Measurements from ENCODE around the gene S100A6.
"Not testable (repeated sequence)": the region's sequence is repeated elsewhere in the genome, so short reads cannot be mapped to it uniquely, and the experiment has no call there.

S100A6 gene

GRCh38 chr1:153526132-153526543 lies 9.7 kb downstream of the S100A6 start:
- Histone ChIP-seq H3K4ac (ENCODE audit: low read depth, low read length) (no peak overlapping the region), H2BK5ac (ENCODE audit: low read depth, low read length, poor library complexity) (no peak overlapping the region), H3K27ac (ENCODE audit: low read depth, low read length) (no peak overlapping the region), H3K14ac (ENCODE audit: low read length) (no peak overlapping the region), H2BK12ac (ENCODE audit: low read length) (no peak overlapping the region), H3K9ac (ENCODE audit: low read length) (no peak overlapping the region), H3K36me3 (ENCODE audit: control insufficient read depth in 1 of 2, insufficient read depth in 2 of 2, low read length in 2 of 2) (no peaks in the 10 kb centered on the region), H2AFZ (ENCODE audit: insufficient read depth, low read length, poor library complexity) (no peak overlapping the region), H3K27me3 (ENCODE audit: insufficient read depth, low read length) (no peaks in the 10 kb centered on the region), H4K8ac (ENCODE audit: low read depth, low read length) (peak overlapping the region; percentile 2), H3K4me3 (ENCODE audit: low read depth, low read length) (no peak overlapping the region), H4K91ac (ENCODE audit: low read depth, low read length) (peak overlapping the region; percentile 55), H3K79me1 (ENCODE audit: low read length) (peaks cover 6% of the 10 kb centered on the region), H3K18ac (ENCODE audit: low read length) (no peak overlapping the region), H4K12ac (ENCODE audit: low read depth, low read length) (no peak overlapping the region), H3K4me1 (ENCODE audit: control insufficient read depth in 1 of 2, insufficient read depth in 2 of 2, low read length in 2 of 2) (peaks cover 18 to 20% of the 10 kb centered on the region in 2 experiments), H2BK120ac (ENCODE audit: insufficient read depth, low read length, poor library complexity) (no peak overlapping the region), H3K9me3 (ENCODE audit: insufficient read depth, low read depth, low read length) (no peaks in the 10 kb centered on the region), H3K79me2 (ENCODE audit: control insufficient read depth, insufficient read depth, low read length, poor library complexity) (no peaks in the 10 kb centered on the region), H3K4me2 (ENCODE audit: low read length) (no peak overlapping the region), H2AK5ac (ENCODE audit: low read length) (no peak overlapping the region), H3K23ac (ENCODE audit: low read length) (no peak overlapping the region)
- WGBS (ENCODE audit: extremely low coverage, insufficient coverage, insufficient read length), result no CpG with 5 or more reads among the region's 8 CpGs
- no peak for DNase-seq

GRCh38 chr1:153525088-153525728 lies 10.6 kb downstream of the S100A6 start:
- Histone ChIP-seq H2AK5ac (ENCODE audit: low read length) (no peak overlapping the region), H3K36me3 (ENCODE audit: control insufficient read depth in 1 of 2, insufficient read depth in 2 of 2, low read length in 2 of 2) (no peaks in the 10 kb centered on the region), H2AFZ (ENCODE audit: insufficient read depth, low read length, poor library complexity) (no peak overlapping the region), H3K4ac (ENCODE audit: low read depth, low read length) (no peak overlapping the region), H2BK5ac (ENCODE audit: low read depth, low read length, poor library complexity) (no peak overlapping the region), H4K91ac (ENCODE audit: low read depth, low read length) (no peak overlapping the region), H3K9ac (ENCODE audit: low read length) (no peak overlapping the region), H3K4me1 (ENCODE audit: control insufficient read depth in 1 of 2, insufficient read depth in 2 of 2, low read length in 2 of 2) (peaks cover 24% of the 10 kb centered on the region in 2 experiments), H2BK12ac (ENCODE audit: low read length) (peak overlapping the region; percentile 21), H3K4me2 (ENCODE audit: low read length) (no peak overlapping the region), H4K8ac (ENCODE audit: low read depth, low read length) (no peak overlapping the region), H2BK120ac (ENCODE audit: insufficient read depth, low read length, poor library complexity) (no peak overlapping the region), H3K4me3 (ENCODE audit: low read depth, low read length) (no peak overlapping the region), H3K14ac (ENCODE audit: low read length) (no peak overlapping the region), H3K18ac (ENCODE audit: low read length) (no peak overlapping the region), H3K79me2 (ENCODE audit: control insufficient read depth, insufficient read depth, low read length, poor library complexity) (peaks cover 2% of the 10 kb centered on the region), H3K27me3 (ENCODE audit: insufficient read depth, low read length) (no peaks in the 10 kb centered on the region), H3K9me3 (ENCODE audit: insufficient read depth, low read depth, low read length) (no peaks in the 10 kb centered on the region), H3K23ac (ENCODE audit: low read length) (no peak overlapping the region), H3K27ac (ENCODE audit: low read depth, low read length) (no peak overlapping the region), H4K12ac (ENCODE audit: low read depth, low read length) (no peak overlapping the region), H3K79me1 (ENCODE audit: low read length) (peaks cover 10% of the 10 kb centered on the region)
- DNase-seq, result peak; percentile 75 to 76
- no CpG with 5 or more reads among the region's 3 CpGs for WGBS (ENCODE audit: extremely low coverage, insufficient coverage, insufficient read length)

- not testable (repeated sequence) for H2BK120ac ChIP-seq (ENCODE audit: insufficient read depth, low read length, poor library complexity); H4K91ac ChIP-seq (ENCODE audit: low read depth, low read length); H3K18ac ChIP-seq (ENCODE audit: low read length); H3K27ac ChIP-seq (ENCODE audit: low read depth, low read length); H3K27me3 ChIP-seq (ENCODE audit: insufficient read depth, low read length); H3K36me3 ChIP-seq (ENCODE audit: control insufficient read depth in 1 of 2, insufficient read depth in 2 of 2, low read length in 2 of 2); H2BK12ac ChIP-seq (ENCODE audit: low read length); H3K4me3 ChIP-seq (ENCODE audit: low read depth, low read length); H3K14ac ChIP-seq (ENCODE audit: low read length); H3K9me3 ChIP-seq (ENCODE audit: insufficient read depth, low read depth, low read length); H2BK5ac ChIP-seq (ENCODE audit: low read depth, low read length, poor library complexity); H3K23ac ChIP-seq (ENCODE audit: low read length); H2AK5ac ChIP-seq (ENCODE audit: low read length); H3K9ac ChIP-seq (ENCODE audit: low read length); H4K12ac ChIP-seq (ENCODE audit: low read depth, low read length); DNase-seq; H3K4me2 ChIP-seq (ENCODE audit: low read length); H3K79me1 ChIP-seq (ENCODE audit: low read length); H4K8ac ChIP-seq (ENCODE audit: low read depth, low read length); H3K79me2 ChIP-seq (ENCODE audit: control insufficient read depth, insufficient read depth, low read length, poor library complexity); H3K4ac ChIP-seq (ENCODE audit: low read depth, low read length); H2AFZ ChIP-seq (ENCODE audit: insufficient read depth, low read length, poor library complexity)
- H3K4me1 ChIP-seq (ENCODE audit: control insufficient read depth in 1 of 2, insufficient read depth in 2 of 2, low read length in 2 of 2), result peaks cover 24% of the 10 kb centered on the region in 2 experiments
- WGBS (ENCODE audit: extremely low coverage, insufficient coverage, insufficient read length), result no CpG with 5 or more reads among the region's 14 CpGs
Measured at GRCh38 chr1:153522353-153523048, 13.3 kb downstream of the S100A6 start.

- not testable (repeated sequence) for H3K18ac ChIP-seq (ENCODE audit: low read length); H3K4me2 ChIP-seq (ENCODE audit: low read length); H3K79me1 ChIP-seq (ENCODE audit: low read length); H4K91ac ChIP-seq (ENCODE audit: low read depth, low read length); H3K4me3 ChIP-seq (ENCODE audit: low read depth, low read length); H3K36me3 ChIP-seq (ENCODE audit: control insufficient read depth in 1 of 2, insufficient read depth in 2 of 2, low read length in 2 of 2); H2AK5ac ChIP-seq (ENCODE audit: low read length); H3K27me3 ChIP-seq (ENCODE audit: insufficient read depth, low read length); H4K8ac ChIP-seq (ENCODE audit: low read depth, low read length); H3K9me3 ChIP-seq (ENCODE audit: insufficient read depth, low read depth, low read length); H2BK120ac ChIP-seq (ENCODE audit: insufficient read depth, low read length, poor library complexity); H2AFZ ChIP-seq (ENCODE audit: insufficient read depth, low read length, poor library complexity); H3K23ac ChIP-seq (ENCODE audit: low read length); H3K14ac ChIP-seq (ENCODE audit: low read length); H3K79me2 ChIP-seq (ENCODE audit: control insufficient read depth, insufficient read depth, low read length, poor library complexity); H3K9ac ChIP-seq (ENCODE audit: low read length); H2BK12ac ChIP-seq (ENCODE audit: low read length); H3K4ac ChIP-seq (ENCODE audit: low read depth, low read length); H2BK5ac ChIP-seq (ENCODE audit: low read depth, low read length, poor library complexity); DNase-seq; H3K27ac ChIP-seq (ENCODE audit: low read depth, low read length); H4K12ac ChIP-seq (ENCODE audit: low read depth, low read length)
- no CpG with 5 or more reads among the region's 37 CpGs for WGBS (ENCODE audit: extremely low coverage, insufficient coverage, insufficient read length)
- H3K4me1 ChIP-seq (ENCODE audit: control insufficient read depth in 1 of 2, insufficient read depth in 2 of 2, low read length in 2 of 2), result peaks cover 18% of the 10 kb centered on the region in 2 experiments
Measured at GRCh38 chr1:153521808-153522207, 14.0 kb downstream of the S100A6 start.
